B cell (primary cell): ENCODE measurements around the gene IL1RAPL1. TPM values are rescaled to one million over a fixed set of nuclear protein-coding genes. Genes with fewer than 3 reads are reported as not detected.

Source experiments
- ATAC-seq: fragments of 200-7000 bp; cut with Tn5 transposase; one replicate; pipeline ENCODE4 v1.10.0; 2021; ENCODE audit warnings: low read depth, mild to moderate bottlenecking, moderate number of reproducible peaks, moderate library complexity
- CTCF ChIA-PET: fragments of 350-600 bp; sonication (Branson Sonifier 250); formaldehyde crosslinking; loops from one replicate; lab custom pipeline; 2021; ENCODE audit warnings: antibody characterized with exemption, inconsistent platforms; lab: Charles Lee
- POLR2A ChIA-PET: fragments of 350-600 bp; sonication (Branson Sonifier 250); formaldehyde crosslinking; loops from one replicate; lab custom pipeline; 2021; ENCODE audit warnings: antibody characterized with exemption; lab: Charles Lee
- DNase-seq: peaks from one replicate; pipeline ENCODE4 v3.0.0; 2013
- H2AFZ ChIP-seq: 2 replicates; pipeline ENCODE4 v1.6.1; 2012; ENCODE audit warnings: mild to moderate bottlenecking, low read depth, low read length; ENCODE audit not compliant: insufficient read depth, poor library complexity, severe bottlenecking
- H3K27ac ChIP-seq, 2 donors: 1 replicate in 1 of 2; 2 replicates in 1 of 2; pipeline ENCODE4 v1.5.1; 2012 to 2013; ENCODE audit warnings: low read length in 2 of 2, mild to moderate bottlenecking in 2 of 2, moderate library complexity in 1 of 2
- H3K27me3 ChIP-seq, 4 experiments: fragments of 200-600 bp in 1 of 4; sonication (generic) in 1 of 4; replicated peaks in 1 of 4; 1 replicate in 2 of 4; 2 replicates in 2 of 4; pipeline versions ENCODE4 v1.6.1 to v1.7.0; 2013 to 2016; ENCODE audit warnings: low read length in 3 of 4, mild to moderate bottlenecking in 2 of 4, mixed read lengths in 1 of 4, moderate library complexity in 1 of 4; ENCODE audit not compliant: insufficient read depth in 4 of 4, control insufficient read depth in 3 of 4; ENCODE audit errors: control extremely low read depth in 1 of 4
- H3K36me3 ChIP-seq, 2 experiments: replicated peaks in 1 of 2; 1 replicate in 1 of 2; 2 replicates in 1 of 2; pipeline versions ENCODE4 v1.6.1 to v1.7.1; 2013; ENCODE audit warnings: low read length in 1 of 2; ENCODE audit not compliant: insufficient read depth in 2 of 2, control insufficient read depth in 1 of 2; ENCODE audit errors: control extremely low read depth in 1 of 2, extremely low read depth in 1 of 2
- H3K4me1 ChIP-seq, 2 donors: fragments of 200-600 bp in 1 of 2; sonication (generic) in 1 of 2; 1 replicate in 1 of 2; 2 replicates in 1 of 2; pipeline versions ENCODE4 v1.5.1 to v1.6.1; 2013 to 2017; ENCODE audit warnings: low read length in 2 of 2; ENCODE audit not compliant: control insufficient read depth in 2 of 2, insufficient read depth in 2 of 2
- H3K4me2 ChIP-seq: replicated peaks from 2 replicates; pipeline ENCODE3; 2012; ENCODE audit warnings: mild to moderate bottlenecking, low read depth, low read length; ENCODE audit not compliant: poor library complexity, severe bottlenecking
- H3K4me3 ChIP-seq, 5 experiments: fragments of 200-600 bp in 1 of 5; sonication (generic) in 1 of 5; 1 replicate in 3 of 5; 2 replicates in 2 of 5; pipeline versions ENCODE4 v1.5.1 to v1.7.0; 2011 to 2016; ENCODE audit warnings: low read length in 4 of 5, mild to moderate bottlenecking in 4 of 5, low read depth in 2 of 5, control low read depth in 1 of 5, moderate library complexity in 1 of 5; ENCODE audit not compliant: insufficient read depth in 1 of 5; ENCODE audit errors: control extremely low read depth in 1 of 5, extremely low read depth in 1 of 5
- H3K79me2 ChIP-seq: fragments of 200-600 bp; sonication (generic); one replicate; pipeline ENCODE4 v1.6.0; 2016; ENCODE audit warnings: low read length; ENCODE audit not compliant: control insufficient read depth, insufficient read depth
- H3K9ac ChIP-seq: fragments of 200-600 bp; sonication (generic); 2 replicates; pipeline ENCODE4 v1.6.1; 2017; ENCODE audit warnings: mild to moderate bottlenecking, low read length, moderate library complexity
- H3K9me3 ChIP-seq, 3 donors: one replicate each; pipeline versions ENCODE4 v1.6.1 to v1.7.1; 2013; ENCODE audit warnings: low read length in 2 of 3; ENCODE audit not compliant: control insufficient read depth in 2 of 3, insufficient read depth in 1 of 3; ENCODE audit errors: control extremely low read depth in 1 of 3
- H4K20me1 ChIP-seq: 2 replicates; pipeline ENCODE4 v1.6.0; 2012; ENCODE audit warnings: mild to moderate bottlenecking, low read length; ENCODE audit not compliant: insufficient read depth, control insufficient read depth, poor library complexity, severe bottlenecking
- H3K27ac Mint-ChIP-seq: one replicate; pipeline ENCODE4 v1.8.0; 2021; ENCODE audit warnings: mixed read lengths
- H3K27me3 Mint-ChIP-seq: one replicate; pipeline ENCODE4 v1.8.0; 2021; ENCODE audit warnings: mixed read lengths
- H3K4me1 Mint-ChIP-seq: one replicate; pipeline ENCODE4 v1.8.0; 2021; ENCODE audit warnings: mixed read lengths
- H3K4me3 Mint-ChIP-seq: one replicate; pipeline ENCODE4 v1.8.0; 2021; ENCODE audit warnings: mixed read lengths
- H3K9me3 Mint-ChIP-seq: one replicate; pipeline ENCODE4 v1.8.0; 2022; ENCODE audit warnings: mixed read lengths; ENCODE audit not compliant: insufficient read depth
- EZH2 ChIP-seq: IDR thresholded peaks from 2 replicates; pipeline ENCODE4 v1.6.1; 2012; ENCODE audit warnings: borderline replicate concordance, low read depth, mild to moderate bottlenecking, moderate library complexity, low read length; ENCODE audit not compliant: insufficient read depth, poor library complexity, severe bottlenecking
- WGBS: methylation state at CpG from one replicate; pipeline ENCODE4 v1.1.5; 2013; ENCODE audit warnings: missing lambda C conversion rate; ENCODE audit not compliant: insufficient coverage; 5-methylcytosine and 5-hydroxymethylcytosine counted together
- intact Hi-C: fragments of 100-400 bp; cut with micrococcal nuclease; formaldehyde crosslinking; loops from one replicate; pipeline ENCODE4 v1.10.0; 2022
- polyA plus RNA-seq: library from polyadenylated mRNA; depleted of rRNA; stranded (reverse); fragments of >200 nt; gene quantifications from 2 replicates; pipeline ENCODE4 v1.2.3, GENCODE V29; 2012
- total RNA-seq, 2 donors: library from RNA; stranded (reverse); fragments of 120-200 nt in 1 of 2; gene quantifications; 1 replicate in 1 of 2; 2 replicates in 1 of 2; pipeline versions ENCODE4 v1.2.3 to v1.2.4, GENCODE V29; 2013 to 2022
- TF ChIP-seq, protein P1 (sequence below): fragments of 200-600 bp; IDR thresholded peaks from one replicate; pipeline ENCODE4 v1.8.0; 2022; ENCODE audit warnings: antibody characterized with exemption, mild to moderate bottlenecking

IL1RAPL1 gene
- total and polyA plus RNA-seq, 2 donors (not counting 1 experiment from before 2014, with no cell fraction given): not detected

DNA sequence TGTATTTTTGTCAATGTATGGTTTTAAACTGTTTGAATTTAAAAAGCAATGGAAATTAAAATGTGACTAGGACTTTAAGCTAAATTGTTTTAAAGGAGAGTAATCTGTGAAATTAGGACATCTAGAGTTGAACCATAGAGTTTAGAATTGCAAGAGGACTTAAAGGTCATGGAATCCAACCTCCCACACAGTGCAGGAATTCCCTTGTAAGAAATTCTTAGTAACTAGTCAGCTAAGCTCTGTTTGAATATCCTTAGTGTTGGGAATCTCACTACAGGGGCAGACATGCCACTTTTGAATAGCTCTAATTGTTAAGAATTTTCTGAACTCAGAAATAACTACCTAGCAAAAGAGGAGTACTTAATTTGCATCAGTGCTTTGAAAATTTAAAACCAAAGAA lies 292.9 kb downstream of the IL1RAPL1 start:
- no peak for TF ChIP-seq EZH2
- TF ChIP-seq, protein P1, sequence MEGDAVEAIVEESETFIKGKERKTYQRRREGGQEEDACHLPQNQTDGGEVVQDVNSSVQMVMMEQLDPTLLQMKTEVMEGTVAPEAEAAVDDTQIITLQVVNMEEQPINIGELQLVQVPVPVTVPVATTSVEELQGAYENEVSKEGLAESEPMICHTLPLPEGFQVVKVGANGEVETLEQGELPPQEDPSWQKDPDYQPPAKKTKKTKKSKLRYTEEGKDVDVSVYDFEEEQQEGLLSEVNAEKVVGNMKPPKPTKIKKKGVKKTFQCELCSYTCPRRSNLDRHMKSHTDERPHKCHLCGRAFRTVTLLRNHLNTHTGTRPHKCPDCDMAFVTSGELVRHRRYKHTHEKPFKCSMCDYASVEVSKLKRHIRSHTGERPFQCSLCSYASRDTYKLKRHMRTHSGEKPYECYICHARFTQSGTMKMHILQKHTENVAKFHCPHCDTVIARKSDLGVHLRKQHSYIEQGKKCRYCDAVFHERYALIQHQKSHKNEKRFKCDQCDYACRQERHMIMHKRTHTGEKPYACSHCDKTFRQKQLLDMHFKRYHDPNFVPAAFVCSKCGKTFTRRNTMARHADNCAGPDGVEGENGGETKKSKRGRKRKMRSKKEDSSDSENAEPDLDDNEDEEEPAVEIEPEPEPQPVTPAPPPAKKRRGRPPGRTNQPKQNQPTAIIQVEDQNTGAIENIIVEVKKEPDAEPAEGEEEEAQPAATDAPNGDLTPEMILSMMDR: no peak
- no peaks in the 10 kb centered on the region for H3K36me3 ChIP-seq
- no peak overlapping the region for H3K4me3 ChIP-seq
- H3K9ac ChIP-seq: no peak overlapping the region
- no peaks in the 10 kb centered on the region for H3K9me3 ChIP-seq
- intact Hi-C loops: no loop called here
- POLR2A ChIA-PET: no interaction called here
- H2AFZ ChIP-seq: no peak overlapping the region
- ATAC-seq: no peak
- H3K27me3 ChIP-seq: no peaks in the 10 kb centered on the region
- Mint-ChIP-seq H3K9me3 (no peaks in the 10 kb centered on the region), H3K27ac (no peak overlapping the region), H3K4me1 (no peaks in the 10 kb centered on the region), H3K4me3 (no peak overlapping the region), H3K27me3 (no peaks in the 10 kb centered on the region)
- no peak overlapping the region for H3K4me2 ChIP-seq
- no peak overlapping the region for H3K27ac ChIP-seq
- no peaks in the 10 kb centered on the region for H3K4me1 ChIP-seq
- CTCF ChIA-PET: no interaction called here
- no peaks in the 10 kb centered on the region for H3K79me2 ChIP-seq
- no peak for DNase-seq
- H4K20me1 ChIP-seq: no peaks in the 10 kb centered on the region

DNA sequence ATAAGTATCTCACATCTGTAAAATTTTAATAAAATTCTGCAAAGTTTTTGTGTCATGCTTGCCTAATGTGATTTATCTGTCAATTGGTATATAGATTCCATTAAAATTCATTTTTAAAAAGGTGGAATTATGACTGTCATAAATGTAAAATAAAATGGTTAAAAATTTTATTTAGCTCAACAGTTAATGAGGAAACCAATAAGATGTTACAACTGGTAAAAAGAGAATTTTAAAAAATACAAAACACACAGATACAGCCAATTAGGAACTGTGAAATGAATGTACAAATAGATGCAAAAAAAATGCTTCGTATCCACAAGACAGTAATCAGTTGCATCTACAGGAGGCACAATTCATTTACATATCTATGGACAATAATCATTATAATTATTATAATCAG lies 297.6 kb downstream of the IL1RAPL1 start:
- H3K27ac ChIP-seq: no peak overlapping the region
- WGBS: no CpG with 5 or more reads among the region's 1 CpG
- Mint-ChIP-seq H3K27me3 (no peaks in the 10 kb centered on the region), H3K4me1 (no peaks in the 10 kb centered on the region), H3K27ac (no peak overlapping the region), H3K4me3 (no peak overlapping the region), H3K9me3 (no peaks in the 10 kb centered on the region)
- intact Hi-C loops: no loop called here
- H3K79me2 ChIP-seq: no peaks in the 10 kb centered on the region
- no peak overlapping the region for H2AFZ ChIP-seq
- no peaks in the 10 kb centered on the region for H3K9me3 ChIP-seq
- ATAC-seq (no peak), DNase-seq (no peak)
- no peak for TF ChIP-seq EZH2
- TF ChIP-seq, protein P1: no peak
- no peak overlapping the region for H3K9ac ChIP-seq
- no peaks in the 10 kb centered on the region for H4K20me1 ChIP-seq
- H3K4me2 ChIP-seq: no peak overlapping the region
- ChIA-PET CTCF (no interaction called here), POLR2A (no interaction called here)
- no peaks in the 10 kb centered on the region for H3K4me1 ChIP-seq
- H3K36me3 ChIP-seq: no peaks in the 10 kb centered on the region
- no peaks in the 10 kb centered on the region for H3K27me3 ChIP-seq
- no peak overlapping the region for H3K4me3 ChIP-seq
